Sciatic nerve (tissue), 2 donors: ENCODE data around the gene ACSS2. TPM values are rescaled to one million over a fixed set of nuclear protein-coding genes. Genes with fewer than 3 reads are reported as not detected.

ENCODE experiments used
- ATAC-seq: fragments of 200-7000 bp; cut with Tn5 transposase; one replicate; pipeline ENCODE4 v1.9.1; 2020; ENCODE audit warnings: mild to moderate bottlenecking, moderate library complexity
- DNase-seq: peaks from one replicate; pipeline ENCODE4 v3.0.0-alpha.2; 2020; ENCODE audit warnings: low spot score
- intact Hi-C: fragments of 100-400 bp; cut with DNase I; formaldehyde crosslinking; loops from one replicate; pipeline ENCODE4 v1.14.2; 2022
- total RNA-seq: library from RNA; stranded (reverse); fragmentation: NEBNext Ultra II Directional; extraction: Animal tissue kit (Norgen Biotek cat#: 25700); gene quantifications from one replicate; pipeline ENCODE4 v1.2.1, GENCODE V29; 2021
- donor health status: DM: no; HTN: no; CAD: no.
- donor health status: DM: no; HTN: no; CAD: no.

Gene ACSS2
- total RNA-seq, 1 donor from 2014 or later = 103 TPM

DNA sequence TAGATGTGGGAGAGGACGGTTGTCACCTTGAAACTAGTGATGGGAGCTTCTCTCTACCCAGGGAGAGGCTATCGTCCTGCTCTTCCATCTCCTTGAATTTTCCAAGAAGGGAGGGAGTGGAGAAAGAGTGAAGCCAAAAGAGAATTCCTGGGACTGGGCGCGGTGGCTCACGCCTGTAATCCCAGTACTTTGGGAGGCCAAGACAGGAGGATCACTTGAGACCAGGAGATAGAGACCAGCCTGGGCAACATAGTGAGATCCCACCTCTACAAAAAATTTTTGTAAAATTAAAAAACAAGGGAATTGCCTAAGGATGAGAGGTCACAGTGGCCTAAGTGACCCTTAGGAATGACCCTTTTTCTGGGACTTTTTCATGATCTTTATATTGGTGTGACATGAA, 88.1 kb downstream of the ACSS2 start:
- no peak for ATAC-seq
- no peak for DNase-seq
- intact Hi-C loops = no loop called here

- no peak for ATAC-seq
- DNase-seq = no peak
- intact Hi-C loops = no loop called here
These were observed 88.6 kb downstream of the ACSS2 start for GRCh38 chr20:34965051-34965450.

DNA sequence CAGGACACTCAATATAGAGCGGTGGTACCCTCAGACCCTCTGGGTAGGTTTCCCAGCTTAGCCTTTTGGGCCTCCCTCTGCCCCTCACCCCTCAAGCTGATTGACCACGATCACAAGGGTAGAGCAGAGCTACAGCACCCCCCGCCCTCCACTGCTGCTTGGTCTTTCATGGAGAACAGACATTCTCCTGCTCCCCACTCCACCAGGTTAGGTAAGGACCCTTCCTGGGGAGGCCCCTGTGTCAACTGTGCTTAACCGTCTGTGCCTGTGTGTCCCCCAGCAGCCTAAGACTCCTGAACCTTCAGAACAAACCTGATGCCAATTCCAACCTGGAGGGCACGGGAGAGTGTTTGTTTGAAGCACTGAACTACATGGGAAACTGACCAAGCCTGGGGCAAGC, 91.0 kb downstream of the ACSS2 start:
- intact Hi-C loops = no loop called here
- DNase-seq (no peak), ATAC-seq (no peak)

DNA sequence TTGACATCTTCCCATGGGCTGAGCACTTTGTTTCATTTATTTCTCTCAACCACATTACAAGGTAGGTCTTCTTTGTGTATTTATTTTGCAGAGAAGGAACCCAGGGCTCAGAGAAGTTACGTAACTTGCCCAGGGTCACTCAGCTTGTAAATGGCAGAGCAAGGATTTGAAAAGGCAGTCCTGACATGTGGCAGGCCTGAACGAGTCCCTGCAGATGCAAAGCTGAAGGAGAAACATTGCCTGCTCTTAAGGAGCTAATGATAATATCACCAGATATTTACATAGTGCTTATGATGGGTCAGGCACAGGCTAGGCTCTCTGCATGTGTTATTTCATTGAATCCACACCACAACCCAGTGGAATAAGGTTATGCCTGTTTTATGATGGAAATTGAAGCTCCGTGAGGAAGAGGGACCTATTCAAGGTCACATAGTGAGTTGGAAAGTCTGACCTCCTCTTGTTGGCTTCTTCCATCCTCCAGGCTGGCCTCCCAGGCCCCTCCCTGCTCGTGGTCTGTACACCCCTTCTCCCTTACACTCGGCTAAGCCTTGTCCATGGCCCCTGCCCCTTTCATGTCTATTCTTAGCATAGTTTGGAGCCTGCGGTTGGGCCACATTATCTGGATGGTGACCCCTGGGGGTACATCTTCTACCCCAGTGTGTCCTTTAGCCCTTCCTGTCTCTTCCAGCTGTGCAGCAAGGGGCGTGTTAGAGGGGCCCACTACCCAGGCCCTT, 91.8 kb downstream of the ACSS2 start:
- DNase-seq = no peak
- ATAC-seq = no peak
- intact Hi-C loops = no loop called here

GRCh38 chr20:34970193-34970840, 93.9 kb downstream of the ACSS2 start:
- no peak for DNase-seq

GRCh38 chr20:34970846-34971560, 94.6 kb downstream of the ACSS2 start:
- ATAC-seq (no peak), DNase-seq (no peak)
- intact Hi-C loops = no loop called here

More at GRCh38 chr20:34970193-34970840, 93.9 kb downstream of the ACSS2 start:
- ATAC-seq = no peak
- intact Hi-C loops = no loop called here

DNA sequence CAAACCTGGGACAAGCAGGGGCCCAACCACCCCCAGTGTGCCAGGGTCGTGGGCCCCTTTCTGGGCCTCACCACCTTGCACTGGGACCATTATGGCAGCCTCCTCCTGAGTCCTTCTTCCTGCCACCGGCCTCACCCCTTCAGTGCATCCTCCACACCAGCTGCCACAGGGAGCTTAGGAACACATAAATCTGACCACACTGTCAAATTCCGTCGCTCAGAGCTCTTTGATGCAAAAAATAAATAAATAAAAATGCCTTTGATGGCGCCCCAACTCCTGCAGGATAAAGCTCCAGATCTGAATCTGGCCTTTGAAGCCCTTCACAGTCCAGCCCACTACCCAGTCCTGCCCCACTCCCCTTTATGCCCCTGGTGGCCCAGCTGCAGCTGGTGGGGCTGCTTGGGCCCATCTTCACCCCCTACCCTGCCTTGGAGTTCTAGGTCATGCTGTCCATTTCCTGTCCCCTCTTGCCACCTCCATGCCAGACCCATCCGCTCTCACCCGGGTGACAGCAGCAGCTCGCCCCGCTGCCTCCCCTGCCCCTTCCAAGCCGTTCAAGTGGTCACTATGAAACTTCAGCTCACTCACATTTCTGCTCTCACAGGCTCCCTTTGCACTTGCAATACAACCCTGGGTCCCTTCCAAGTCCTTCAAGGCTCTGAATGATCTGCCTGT, 95.3 kb downstream of the ACSS2 start:
- ATAC-seq (no peak), DNase-seq (no peak)
- intact Hi-C loops = no loop called here

DNA sequence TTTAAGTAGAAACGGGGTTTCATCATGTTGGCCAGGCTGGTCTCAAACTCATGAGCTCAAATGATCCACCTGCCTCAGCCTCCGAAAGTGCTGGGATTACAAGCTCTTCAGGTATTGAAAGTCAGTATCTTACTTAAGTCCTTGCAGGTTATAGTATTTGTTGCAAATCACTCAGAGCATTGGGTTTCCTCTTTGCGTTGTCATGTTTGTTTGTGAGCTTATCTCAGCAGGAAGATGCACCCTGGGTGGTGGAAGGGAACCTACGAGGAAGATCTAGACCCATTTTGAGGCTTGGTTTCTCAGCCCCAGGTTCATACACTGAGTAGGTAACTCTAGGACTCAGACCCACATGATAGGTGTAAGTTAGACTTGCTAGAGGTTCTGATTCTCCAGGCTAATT, 97.8 kb downstream of the ACSS2 start:
- no peak for ATAC-seq
- intact Hi-C loops = no loop called here
- no peak for DNase-seq

DNA sequence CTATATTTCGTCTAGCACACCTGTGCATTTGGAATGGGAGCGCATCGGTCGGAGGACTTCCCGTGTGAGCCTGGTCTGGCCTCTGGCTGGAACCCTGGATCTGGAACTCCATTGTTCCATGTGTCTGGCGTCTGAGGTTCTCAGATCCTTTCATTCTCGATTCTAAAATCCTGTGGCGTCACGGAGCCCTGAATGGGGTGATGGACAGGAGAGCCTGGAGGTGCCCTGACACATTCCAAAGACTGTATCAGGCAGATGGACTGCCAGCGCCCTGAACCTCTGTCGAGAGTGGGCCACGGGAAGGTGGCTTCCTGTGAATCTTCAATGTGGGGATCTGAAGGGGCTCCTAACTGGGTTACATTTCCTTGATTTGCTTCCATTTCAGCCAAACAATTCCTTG, 99.9 kb downstream of the ACSS2 start:
- ATAC-seq (no peak), DNase-seq (no peak)
- intact Hi-C loops = no loop called here

Other genes with a start within 250 kb of the ACSS2 start
- gene PIGU, start 199.5 kb upstream of the ACSS2 start, total RNA-seq = 28.2 TPM
- gene TP53INP2, start 172.3 kb upstream of the ACSS2 start, total RNA-seq = 36.9 TPM
- 30.2 TPM for gene NCOA6, start 51.0 kb upstream of the ACSS2 start, total RNA-seq
- gene GGT7, start 3.8 kb upstream of the ACSS2 start, total RNA-seq = 27.0 TPM
- 17.5 TPM for gene GSS, start 79.2 kb downstream of the ACSS2 start, total RNA-seq
- 5.6 TPM for gene MYH7B, start 79.3 kb downstream of the ACSS2 start, total RNA-seq
- 50.4 TPM for gene TRPC4AP, start 216.2 kb downstream of the ACSS2 start, total RNA-seq